Mesendoderm (in vitro differentiated cells): ENCODE data around the gene CNGB1.

Source experiments
- DNase-seq: peaks from one replicate; pipeline ENCODE4 v3.0.0; 2013
- H2AK5ac ChIP-seq: 2 replicates; pipeline ENCODE4 v1.6.1; 2013; ENCODE audit warnings: low read length, inconsistent platforms
- H2BK120ac ChIP-seq: 2 replicates; pipeline ENCODE4 v1.6.1; 2013; ENCODE audit warnings: low read depth, mild to moderate bottlenecking, low read length, moderate library complexity, mixed read lengths
- H2BK15ac ChIP-seq: replicated peaks from 2 replicates; pipeline ENCODE4 v1.6.1; 2013; ENCODE audit warnings: low read depth, mild to moderate bottlenecking, moderate library complexity
- H2BK5ac ChIP-seq: 2 replicates; pipeline ENCODE4 v1.6.1; 2013; ENCODE audit warnings: low read length, inconsistent platforms
- H3K18ac ChIP-seq: 2 replicates; pipeline ENCODE4 v1.6.1; 2013; ENCODE audit warnings: mild to moderate bottlenecking, low read length, mixed read lengths
- H3K23ac ChIP-seq: one replicate; pipeline ENCODE4 v1.6.1; 2013; ENCODE audit warnings: low read length
- H3K27ac ChIP-seq: 2 replicates; pipeline ENCODE4 v1.5.1; 2013; ENCODE audit warnings: low read depth, mild to moderate bottlenecking, inconsistent platforms, low read length, moderate library complexity
- H3K27me3 ChIP-seq: 2 replicates; pipeline ENCODE4 v1.6.1; 2013; ENCODE audit warnings: low read length, control low read depth, mild to moderate bottlenecking, inconsistent platforms; ENCODE audit not compliant: insufficient read depth, poor library complexity
- H3K36me3 ChIP-seq: 2 replicates; pipeline ENCODE4 v1.6.1; 2013; ENCODE audit warnings: low read length, inconsistent platforms; ENCODE audit not compliant: control insufficient read depth, insufficient read depth
- H3K4ac ChIP-seq: one replicate; pipeline ENCODE4 v1.6.1; 2013; ENCODE audit warnings: low read depth, mild to moderate bottlenecking, low read length, moderate library complexity
- H3K4me1 ChIP-seq: 2 replicates; pipeline ENCODE4 v1.6.1; 2013; ENCODE audit warnings: low read depth, low read length, inconsistent platforms; ENCODE audit not compliant: control insufficient read depth
- H3K4me2 ChIP-seq: 2 replicates; pipeline ENCODE4 v1.6.1; 2013; ENCODE audit warnings: low read length
- H3K4me3 ChIP-seq: 2 replicates; pipeline ENCODE4 v1.5.1; 2013; ENCODE audit warnings: mild to moderate bottlenecking, low read length
- H3K56ac ChIP-seq: one replicate; pipeline ENCODE4 v1.6.1; 2013; ENCODE audit warnings: low read length
- H3K79me1 ChIP-seq: 2 replicates; pipeline ENCODE4 v1.6.1; 2013; ENCODE audit warnings: low read length, inconsistent platforms
- H3K79me2 ChIP-seq: 2 replicates; pipeline ENCODE4 v1.6.1; 2013; ENCODE audit warnings: mild to moderate bottlenecking, low read length; ENCODE audit not compliant: control insufficient read depth, insufficient read depth
- H3K9ac ChIP-seq: 2 replicates; pipeline ENCODE4 v1.6.1; 2013; ENCODE audit warnings: low read length, inconsistent platforms
- H4K5ac ChIP-seq: one replicate; pipeline ENCODE4 v1.6.1; 2013; ENCODE audit warnings: low read length
- H4K8ac ChIP-seq: one replicate; pipeline ENCODE4 v1.6.1; 2013; ENCODE audit warnings: low read depth, mild to moderate bottlenecking, control low read depth, low read length, moderate library complexity
- WGBS: extraction: QIAGEN DNeasy Blood & Tissue Kit; methylation state at CpG from one replicate; pipeline ENCODE4 v1.1.7; 2013; ENCODE audit warnings: low lambda C conversion rate, missing lambda C conversion rate; ENCODE audit not compliant: insufficient coverage; ENCODE audit errors: extremely low coverage; 5-methylcytosine and 5-hydroxymethylcytosine counted together

CNGB1 gene

DNA sequence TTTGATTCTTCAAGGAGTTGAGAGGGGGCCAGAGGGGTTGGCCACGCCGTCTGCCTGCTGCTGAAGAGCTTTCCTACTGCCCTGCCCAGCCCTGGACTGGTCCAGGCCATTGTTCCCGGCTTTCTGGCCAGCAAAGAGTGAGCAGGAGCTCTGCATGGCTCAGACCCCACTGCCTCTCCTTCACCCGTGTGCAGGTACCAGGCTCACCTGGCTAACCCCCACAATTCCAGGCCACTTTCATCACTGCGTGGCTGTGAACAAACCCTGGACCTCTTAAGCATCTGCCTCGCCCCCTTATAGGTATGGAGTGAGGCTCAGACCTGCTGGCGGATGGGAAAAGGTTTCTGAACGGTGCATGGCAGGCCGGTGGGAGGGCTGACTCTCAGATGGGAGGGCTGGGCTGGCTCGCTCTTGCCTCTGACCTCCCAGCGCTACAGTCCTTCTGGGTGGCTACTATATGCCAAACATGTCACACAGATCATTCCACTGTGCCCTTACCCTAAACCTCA is 20.7 kb upstream of the CNGB1 start:
- no CpG with 5 or more reads among the region's 11 CpGs for WGBS
- H2BK5ac ChIP-seq = no peak overlapping the region
- H2BK120ac ChIP-seq = no peak overlapping the region
- H3K79me1 ChIP-seq = no peaks in the 10 kb centered on the region
- H3K56ac ChIP-seq = no peak overlapping the region
- H3K4me2 ChIP-seq = no peak overlapping the region
- DNase-seq = no peak
- no peak overlapping the region for H3K4me3 ChIP-seq
- H3K36me3 ChIP-seq = no peaks in the 10 kb centered on the region
- no peak overlapping the region for H3K23ac ChIP-seq
- H3K4me1 ChIP-seq = no peaks in the 10 kb centered on the region
- no peaks in the 10 kb centered on the region for H3K79me2 ChIP-seq
- no peak overlapping the region for H2BK15ac ChIP-seq
- no peak overlapping the region for H3K27ac ChIP-seq
- no peak overlapping the region for H2AK5ac ChIP-seq
- H4K8ac ChIP-seq = no peak overlapping the region
- H4K5ac ChIP-seq = no peak overlapping the region
- H3K18ac ChIP-seq = no peak overlapping the region
- no peak overlapping the region for H3K9ac ChIP-seq
- no peaks in the 10 kb centered on the region for H3K27me3 ChIP-seq
- H3K4ac ChIP-seq = no peak overlapping the region

DNA sequence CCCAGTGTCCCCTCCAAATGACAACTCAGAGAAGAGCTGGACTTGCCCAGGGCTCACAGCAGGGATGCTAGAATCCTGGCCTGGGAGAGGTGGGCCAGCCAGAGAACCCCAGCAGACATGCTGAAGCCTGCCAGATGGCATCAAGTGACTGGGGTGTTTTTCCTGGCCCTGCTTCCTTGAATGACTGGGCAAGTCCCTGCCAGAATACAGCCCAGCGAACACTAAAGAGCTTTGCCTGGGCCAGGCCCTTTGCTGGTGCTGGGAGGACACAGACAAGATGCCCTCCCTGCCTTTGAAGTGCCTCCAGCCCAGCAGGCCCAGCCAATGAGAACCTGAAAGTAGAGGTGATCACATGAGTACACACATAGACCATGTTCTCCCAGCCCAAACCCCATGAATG is 18.0 kb upstream of the CNGB1 start:
- Histone ChIP-seq H3K4ac (no peak overlapping the region), H3K56ac (no peak overlapping the region)

DNA sequence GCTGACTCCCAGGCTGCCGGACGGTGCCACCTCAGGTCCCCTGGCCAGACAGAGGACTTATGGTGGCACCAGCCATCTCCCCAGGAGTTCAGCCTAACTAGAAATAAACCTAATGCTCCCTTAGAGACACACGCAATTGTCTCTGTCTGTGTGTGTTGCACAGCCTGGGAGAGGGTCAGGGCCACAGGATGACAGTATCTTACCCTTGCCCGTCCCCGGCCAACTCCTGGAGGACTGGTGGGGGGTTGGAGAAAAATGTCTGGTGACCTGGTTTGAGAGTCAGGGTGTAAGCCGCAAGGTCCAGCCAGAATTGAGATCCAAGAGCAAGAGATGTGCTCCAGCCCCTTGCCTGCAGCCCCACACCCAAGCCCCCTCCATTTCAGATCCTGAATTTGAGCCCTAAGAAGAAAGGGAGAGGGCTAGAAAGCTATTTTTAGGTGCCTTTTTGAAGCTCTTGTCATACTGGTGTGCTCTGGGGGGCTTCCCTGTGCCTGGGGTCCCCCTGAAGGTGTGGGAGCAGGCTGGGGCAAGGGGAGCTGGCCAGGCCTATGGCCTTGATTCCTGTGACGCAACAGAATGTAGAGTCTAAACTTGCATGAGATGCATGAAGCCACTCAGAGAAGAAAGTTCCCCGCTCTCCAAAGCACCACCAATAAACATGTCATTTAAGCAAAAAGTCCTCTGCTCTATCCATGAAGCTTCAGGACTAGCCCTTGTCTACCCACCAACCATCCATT is 16.7 kb upstream of the CNGB1 start:
- no peak overlapping the region for H3K9ac ChIP-seq
- H4K5ac ChIP-seq = no peak overlapping the region
- H2AK5ac ChIP-seq = no peak overlapping the region
- H3K79me1 ChIP-seq = no peaks in the 10 kb centered on the region
- peaks cover 6% of the 10 kb centered on the region for H3K4me1 ChIP-seq
- no peak overlapping the region for H3K4me2 ChIP-seq
- H2BK15ac ChIP-seq = no peak overlapping the region
- H3K27ac ChIP-seq = no peak overlapping the region
- H3K18ac ChIP-seq = no peak overlapping the region
- no peak overlapping the region for H3K4ac ChIP-seq
- no peak overlapping the region for H3K4me3 ChIP-seq
- DNase-seq = no peak
- H3K27me3 ChIP-seq = no peaks in the 10 kb centered on the region
- no peak overlapping the region for H2BK120ac ChIP-seq
- H4K8ac ChIP-seq = no peak overlapping the region
- no peaks in the 10 kb centered on the region for H3K36me3 ChIP-seq
- WGBS = no CpG with 5 or more reads among the region's 8 CpGs
- no peaks in the 10 kb centered on the region for H3K79me2 ChIP-seq
- H3K23ac ChIP-seq = no peak overlapping the region
- no peak overlapping the region for H3K56ac ChIP-seq
- H2BK5ac ChIP-seq = no peak overlapping the region

More for the DNA sequence above, 18.0 kb upstream of the CNGB1 start:
- Histone ChIP-seq H2BK15ac (no peak overlapping the region), H4K8ac (no peak overlapping the region), H3K9ac (no peak overlapping the region), H3K18ac (no peak overlapping the region), H3K79me2 (no peaks in the 10 kb centered on the region), H2BK5ac (no peak overlapping the region), H3K4me3 (no peak overlapping the region), H3K36me3 (no peaks in the 10 kb centered on the region), H3K27ac (no peak overlapping the region), H3K27me3 (no peaks in the 10 kb centered on the region), H3K23ac (no peak overlapping the region), H3K4me1 (peaks cover 6% of the 10 kb centered on the region), H2AK5ac (no peak overlapping the region), H2BK120ac (no peak overlapping the region), H3K79me1 (no peaks in the 10 kb centered on the region), H3K4me2 (no peak overlapping the region), H4K5ac (no peak overlapping the region)
- DNase-seq = no peak
- WGBS = no CpG with 5 or more reads among the region's 1 CpG

DNA sequence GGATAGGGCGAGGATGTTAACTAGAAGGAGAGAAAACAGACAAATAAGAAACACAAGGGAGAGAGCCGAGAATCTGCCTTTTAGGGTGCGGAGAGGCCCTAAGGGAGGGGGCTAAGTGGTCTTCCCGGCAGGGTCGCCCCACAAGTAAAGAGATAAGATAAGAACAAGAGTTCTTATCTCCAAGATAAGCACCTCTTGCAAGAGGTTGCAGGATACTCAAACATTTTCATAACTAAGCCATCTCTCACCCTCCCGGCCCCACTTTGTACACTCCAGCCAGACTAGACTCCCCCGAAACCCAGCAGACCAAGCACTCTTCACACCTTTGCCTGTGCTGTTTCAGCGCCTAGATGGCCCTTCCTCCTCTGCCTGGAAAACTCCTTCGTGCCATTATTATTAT is 15.3 kb upstream of the CNGB1 start:
- H3K56ac ChIP-seq = no peak overlapping the region
- H3K23ac ChIP-seq = no peak overlapping the region
- no peaks in the 10 kb centered on the region for H3K27me3 ChIP-seq
- H2BK5ac ChIP-seq = no peak overlapping the region
- H3K27ac ChIP-seq = no peak overlapping the region
- H4K5ac ChIP-seq = no peak overlapping the region
- H4K8ac ChIP-seq = no peak overlapping the region
- H2AK5ac ChIP-seq = no peak overlapping the region
- H3K36me3 ChIP-seq = no peaks in the 10 kb centered on the region
- H2BK120ac ChIP-seq = no peak overlapping the region
- H2BK15ac ChIP-seq = no peak overlapping the region
- no peak overlapping the region for H3K4ac ChIP-seq
- peaks cover 6% of the 10 kb centered on the region for H3K4me1 ChIP-seq
- H3K4me3 ChIP-seq = no peak overlapping the region
- no CpG with 5 or more reads among the region's 9 CpGs for WGBS
- H3K79me2 ChIP-seq = no peaks in the 10 kb centered on the region
- DNase-seq = no peak
- H3K4me2 ChIP-seq = peak overlapping the region; percentile 52
- H3K79me1 ChIP-seq = no peaks in the 10 kb centered on the region
- H3K18ac ChIP-seq = no peak overlapping the region
- no peak overlapping the region for H3K9ac ChIP-seq

DNA sequence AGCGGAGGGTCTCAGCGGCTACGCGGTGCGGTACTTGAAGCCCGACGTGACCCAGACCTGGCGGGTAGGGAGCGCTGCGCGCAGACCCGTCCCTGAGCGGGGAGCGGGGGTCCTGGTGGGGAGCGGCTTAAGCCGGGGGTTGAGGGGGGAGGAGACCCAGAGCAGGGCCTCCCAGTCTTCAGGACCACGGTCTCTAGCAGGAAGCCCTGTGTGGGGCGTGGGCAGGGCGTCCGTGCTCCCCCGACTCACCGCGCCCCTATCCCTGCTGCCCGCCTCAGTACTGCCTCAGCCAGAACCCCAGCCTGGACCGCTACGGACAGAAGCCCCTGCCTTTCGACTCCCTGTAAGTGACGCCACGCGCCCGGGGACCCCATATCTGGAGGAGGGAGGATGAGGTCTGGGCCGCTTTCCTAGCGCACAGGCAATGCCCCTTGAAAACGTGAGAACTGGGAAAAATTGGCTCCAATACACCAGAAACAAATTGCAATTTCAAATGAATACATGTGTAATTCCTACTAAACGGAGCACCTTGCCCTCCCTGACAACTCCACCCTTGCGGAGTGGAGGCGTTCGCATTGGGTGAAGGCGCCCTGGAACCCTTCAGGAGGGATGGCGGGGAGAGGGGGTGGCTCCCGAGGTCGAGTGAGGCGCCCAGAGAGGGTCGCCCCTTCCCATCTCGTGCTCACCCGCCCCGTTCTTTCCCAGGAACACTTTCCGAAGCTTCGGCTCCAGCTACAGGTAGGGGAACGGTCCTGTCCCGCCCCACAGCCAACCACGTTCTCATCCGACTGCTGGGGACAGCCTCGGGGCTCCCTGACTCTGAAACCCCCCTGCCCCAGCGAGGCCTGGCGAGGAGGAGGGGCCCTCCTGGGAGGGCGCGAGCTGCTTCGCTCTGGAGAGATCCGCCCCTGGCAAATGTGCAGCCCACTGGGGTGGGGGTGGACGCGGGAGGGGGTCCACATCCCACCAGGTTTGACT is 14.6 kb upstream of the CNGB1 start:
- Histone ChIP-seq H3K79me1 (no peaks in the 10 kb centered on the region), H2BK15ac (no peak overlapping the region), H3K4me1 (peaks cover 6% of the 10 kb centered on the region), H3K9ac (peak overlapping the region; percentile 67), H3K27me3 (no peaks in the 10 kb centered on the region), H2BK120ac (no peak overlapping the region), H3K4me3 (peak overlapping the region; percentile 61), H3K56ac (peak overlapping the region; percentile 87), H3K18ac (peak overlapping the region; percentile 16), H3K27ac (no peak overlapping the region), H3K4me2 (peak overlapping the region; percentile 52), H2BK5ac (no peak overlapping the region), H3K36me3 (no peaks in the 10 kb centered on the region), H3K4ac (no peak overlapping the region), H3K79me2 (no peaks in the 10 kb centered on the region), H3K23ac (no peak overlapping the region), H4K5ac (no peak overlapping the region), H2AK5ac (no peak overlapping the region), H4K8ac (no peak overlapping the region)
- DNase-seq = peak; percentile 30
- WGBS = no CpG with 5 or more reads among the region's 62 CpGs
